Measurements from ENCODE around the gene CTNNA2.

Gene CTNNA2

GRCh38 chr2:80529466-80530165, 1016.8 kb downstream of the CTNNA2 start:
- no peak for DNase-seq (ENCODE audit: low read depth in 2 of 2)
- no peak for TF ChIP-seq CTCF (IDR thresholded peaks at IDR 0.05; ENCODE audit: low read depth, low read length)
- no peak overlapping the region for H3K4me3 ChIP-seq (replicated peaks in 1 of 2; ENCODE audit: low read depth in 2 of 2, low read length in 2 of 2)

- DNase-seq (ENCODE audit: low read depth in 2 of 2): no peak
- no peak overlapping the region for H3K4me3 ChIP-seq (replicated peaks in 1 of 2; ENCODE audit: low read depth in 2 of 2, low read length in 2 of 2)
- no peak for TF ChIP-seq CTCF (IDR thresholded peaks at IDR 0.05; ENCODE audit: low read depth, low read length)
These were observed 1017.7 kb downstream of the CTNNA2 start for GRCh38 chr2:80530442-80531064.

- TF ChIP-seq CTCF (IDR thresholded peaks at IDR 0.05; ENCODE audit: low read depth, low read length): no peak
- no peak for DNase-seq (ENCODE audit: low read depth in 2 of 2)
- H3K4me3 ChIP-seq (replicated peaks in 1 of 2; ENCODE audit: low read depth in 2 of 2, low read length in 2 of 2): no peak overlapping the region
These were observed 1018.5 kb downstream of the CTNNA2 start for GRCh38 chr2:80531319-80531718.

GRCh38 chr2:80545420-80546210, 1032.8 kb downstream of the CTNNA2 start:
- H3K4me3 ChIP-seq (replicated peaks in 1 of 2; ENCODE audit: low read depth in 2 of 2, low read length in 2 of 2): no peak overlapping the region
- DNase-seq (ENCODE audit: low read depth in 2 of 2): no peak
- no peak for TF ChIP-seq CTCF (IDR thresholded peaks at IDR 0.05; ENCODE audit: low read depth, low read length)

GRCh38 chr2:80546766-80547165, 1033.9 kb downstream of the CTNNA2 start:
- no peak for TF ChIP-seq CTCF (IDR thresholded peaks at IDR 0.05; ENCODE audit: low read depth, low read length)
- H3K4me3 ChIP-seq (replicated peaks in 1 of 2; ENCODE audit: low read depth in 2 of 2, low read length in 2 of 2): no peak overlapping the region
- no peak for DNase-seq (ENCODE audit: low read depth in 2 of 2)

GRCh38 chr2:80547344-80547743, 1034.5 kb downstream of the CTNNA2 start:
- no peak for DNase-seq (ENCODE audit: low read depth in 2 of 2)
- TF ChIP-seq CTCF (IDR thresholded peaks at IDR 0.05; ENCODE audit: low read depth, low read length): no peak
- H3K4me3 ChIP-seq (replicated peaks in 1 of 2; ENCODE audit: low read depth in 2 of 2, low read length in 2 of 2): no peak overlapping the region

All from cardiac fibroblast (primary cell).